ENCODE measurements around the gene NUCKS1.
A peak's percentile ranks its signal among the peaks of the same experiment; 100 is the strongest.

Gene NUCKS1

DNA sequence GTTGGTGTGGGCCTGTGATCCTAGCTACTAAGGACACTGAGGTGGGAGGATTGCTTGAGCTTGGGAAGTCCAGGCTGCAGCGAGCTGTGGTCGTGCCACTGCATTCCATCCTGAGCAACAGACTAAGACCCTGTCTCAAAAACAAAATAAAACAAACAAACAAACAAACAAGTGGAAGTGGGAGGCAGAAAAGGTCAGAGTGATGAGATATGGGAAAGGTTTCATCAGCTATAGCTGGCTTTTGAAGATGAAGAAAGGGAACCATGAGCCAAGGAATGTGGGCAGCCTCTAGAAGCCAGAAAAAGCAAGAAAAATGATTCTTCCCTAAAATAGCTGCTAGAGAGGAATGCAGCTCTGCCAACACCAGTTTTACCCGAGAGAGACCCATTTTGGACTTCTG lies 10.6 kb upstream of the NUCKS1 start:
- ChIA-PET POLR2A (interaction anchor here (1.2 kb wide), 2 partner anchors 11 to 14 kb away, joined by 3 to 8 read pairs; no protein-coding TSS in a partner anchor), CTCF (interaction anchor here (0.7 kb wide), 1 partner anchor 49 kb away, joined by 3 read pairs; no protein-coding TSS in a partner anchor)
- TF ChIP-seq TARDBP (IDR thresholded peaks at IDR 0.05) (no peak), PKNOX1 (IDR thresholded peaks at IDR 0.05) (no peak), HDGF (IDR thresholded peaks at IDR 0.05; ENCODE audit: borderline replicate concordance) (no peak), SP1 (IDR thresholded peaks at IDR 0.05) (no peak), FOXM1 (IDR thresholded peaks at IDR 0.05; ENCODE audit: borderline replicate concordance) (no peak), L3MBTL2 (conservative IDR thresholded peaks at IDR 0.05) (no peak), LEF1 (IDR thresholded peaks at IDR 0.05; ENCODE audit: borderline replicate concordance) (no peak), ARNT (IDR thresholded peaks at IDR 0.05) (no peak), CTBP1 (IDR thresholded peaks at IDR 0.05; ENCODE audit: borderline replicate concordance) (no peak), BHLHE40 (IDR thresholded peaks at IDR 0.05; ENCODE audit: borderline replicate concordance) (no peak), ELF4 (IDR thresholded peaks at IDR 0.05) (no peak), SUZ12 (IDR thresholded peaks at IDR 0.05) (no peak), ZNF384 (IDR thresholded peaks at IDR 0.05) (no peak), NFRKB (IDR thresholded peaks at IDR 0.05) (no peak), FOXA1 (IDR thresholded peaks at IDR 0.05) (no peak), FOXK2 (IDR thresholded peaks at IDR 0.05) (no peak)
- no peak for DNase-seq (ENCODE audit: extremely low spot score)

DNA sequence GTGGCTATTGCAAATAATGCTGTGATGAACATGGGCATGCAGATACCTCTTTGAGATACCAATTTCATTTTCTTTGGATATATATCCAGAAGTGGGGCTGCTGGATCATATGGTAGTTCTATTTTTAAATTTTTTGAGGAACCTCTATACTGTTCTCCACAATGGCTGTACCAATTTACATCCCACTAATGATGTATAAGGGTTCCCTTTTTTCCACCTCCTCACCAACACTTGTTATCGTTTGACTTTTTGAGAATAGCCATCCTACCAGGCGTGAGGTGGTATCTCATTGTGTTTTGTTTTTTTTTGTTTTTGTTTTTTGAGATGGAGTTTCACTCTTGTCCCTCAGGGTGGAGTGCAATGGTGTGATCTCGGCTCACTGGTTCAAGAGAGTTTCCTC lies 6.6 kb upstream of the NUCKS1 start:
- POLR2A ChIA-PET: no interaction called here

GRCh38 chr1:205754857-205755256 lies 4.9 kb upstream of the NUCKS1 start:
- no peak for DNase-seq (ENCODE audit: extremely low spot score)
- ChIA-PET POLR2A (no interaction called here), CTCF (no interaction called here)
- TF ChIP-seq SUZ12 (IDR thresholded peaks at IDR 0.05) (no peak), FOXK2 (IDR thresholded peaks at IDR 0.05) (no peak), TARDBP (IDR thresholded peaks at IDR 0.05) (no peak), PKNOX1 (IDR thresholded peaks at IDR 0.05) (no peak), FOXA1 (IDR thresholded peaks at IDR 0.05) (no peak), CTBP1 (IDR thresholded peaks at IDR 0.05; ENCODE audit: borderline replicate concordance) (no peak), ELF4 (IDR thresholded peaks at IDR 0.05) (no peak), NFRKB (IDR thresholded peaks at IDR 0.05) (no peak), L3MBTL2 (conservative IDR thresholded peaks at IDR 0.05) (no peak), ZNF384 (IDR thresholded peaks at IDR 0.05) (no peak), HDGF (IDR thresholded peaks at IDR 0.05; ENCODE audit: borderline replicate concordance) (no peak), SP1 (IDR thresholded peaks at IDR 0.05) (no peak), BHLHE40 (IDR thresholded peaks at IDR 0.05; ENCODE audit: borderline replicate concordance) (no peak), LEF1 (IDR thresholded peaks at IDR 0.05; ENCODE audit: borderline replicate concordance) (no peak), ARNT (IDR thresholded peaks at IDR 0.05) (no peak), FOXM1 (IDR thresholded peaks at IDR 0.05; ENCODE audit: borderline replicate concordance) (no peak)

More for the DNA sequence above, 6.6 kb upstream of the NUCKS1 start:
- no peak for DNase-seq (ENCODE audit: extremely low spot score)
- TF ChIP-seq FOXK2 (IDR thresholded peaks at IDR 0.05): no peak
- no peak for TF ChIP-seq FOXM1 (IDR thresholded peaks at IDR 0.05; ENCODE audit: borderline replicate concordance)
- no peak for TF ChIP-seq SUZ12 (IDR thresholded peaks at IDR 0.05)
- TF ChIP-seq LEF1 (IDR thresholded peaks at IDR 0.05; ENCODE audit: borderline replicate concordance): no peak
- no peak for TF ChIP-seq ELF4 (IDR thresholded peaks at IDR 0.05)
- no peak for TF ChIP-seq PKNOX1 (IDR thresholded peaks at IDR 0.05)
- no peak for TF ChIP-seq ZNF384 (IDR thresholded peaks at IDR 0.05)
- no peak for TF ChIP-seq CTBP1 (IDR thresholded peaks at IDR 0.05; ENCODE audit: borderline replicate concordance)
- TF ChIP-seq ARNT (IDR thresholded peaks at IDR 0.05): no peak
- CTCF ChIA-PET: no interaction called here

- TF ChIP-seq ZNF384 (IDR thresholded peaks at IDR 0.05) (no peak), FOXK2 (IDR thresholded peaks at IDR 0.05) (no peak), CTBP1 (IDR thresholded peaks at IDR 0.05; ENCODE audit: borderline replicate concordance) (no peak), FOXM1 (IDR thresholded peaks at IDR 0.05; ENCODE audit: borderline replicate concordance) (peak; percentile 74), PKNOX1 (IDR thresholded peaks at IDR 0.05) (no peak), BHLHE40 (IDR thresholded peaks at IDR 0.05; ENCODE audit: borderline replicate concordance) (no peak)
- no peak for DNase-seq (ENCODE audit: extremely low spot score)
- ChIA-PET POLR2A (no interaction called here), CTCF (no interaction called here)
Observed at GRCh38 chr1:205751036-205751651, 1.2 kb upstream of the NUCKS1 start.

DNA sequence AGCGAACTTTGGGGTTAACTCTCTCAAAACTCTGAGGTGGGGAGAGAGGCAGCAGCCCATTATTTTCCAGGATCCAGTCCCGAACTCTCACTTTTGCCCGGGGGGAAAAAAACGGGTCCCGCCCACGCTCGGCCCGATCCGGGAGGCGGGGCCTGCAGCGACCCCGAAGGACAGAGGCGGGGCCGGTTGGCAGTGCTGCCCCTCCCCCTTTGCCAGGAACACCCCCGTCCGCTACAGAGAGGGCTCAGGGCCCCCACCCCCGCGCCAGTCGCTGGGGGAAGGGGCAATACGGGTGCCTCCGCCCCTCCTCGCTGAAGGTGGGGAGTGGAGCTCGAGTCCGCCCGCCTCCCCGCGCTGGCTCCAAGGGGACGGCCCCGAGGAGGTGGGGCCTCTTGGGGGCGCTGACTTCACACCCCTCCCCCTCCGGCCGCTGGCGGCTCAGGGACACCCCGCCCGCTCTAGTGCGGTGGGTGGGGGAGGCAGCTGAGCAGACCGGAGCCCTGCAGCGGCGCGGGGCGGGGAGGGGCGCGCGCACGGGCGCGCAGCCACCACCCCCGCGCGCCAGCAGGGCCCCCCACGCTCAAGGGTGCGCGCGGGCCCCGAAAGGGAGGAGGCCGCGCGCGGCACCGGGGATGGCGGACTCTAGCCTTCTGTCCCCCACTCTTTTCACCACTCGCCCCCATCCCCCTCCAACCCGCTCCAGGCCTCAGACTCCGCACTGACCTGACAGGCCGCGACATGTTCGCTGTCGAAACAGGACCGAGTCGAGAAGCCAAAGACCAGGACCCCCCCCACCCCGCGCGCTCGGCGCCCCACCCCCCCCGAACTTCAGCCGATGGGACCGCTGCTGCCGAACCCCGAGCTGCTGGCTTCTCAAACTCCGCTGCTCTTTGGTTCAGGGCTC lies 496 bp downstream of the NUCKS1 start:
- ChIA-PET POLR2A (interaction anchor here (0.8 to 1.5 kb wide), 9 partner anchors 9 to 61 kb away, joined by 3 to 10 read pairs (median 4); no protein-coding TSS in a partner anchor), CTCF (interaction anchor here (1.7 kb wide), 1 partner anchor 10 kb away, joined by 4 read pairs; no protein-coding TSS in a partner anchor)
- DNase-seq (ENCODE audit: extremely low spot score): peak; percentile 95
- TF ChIP-seq SUZ12 (IDR thresholded peaks at IDR 0.05) (no peak), FOXM1 (IDR thresholded peaks at IDR 0.05; ENCODE audit: borderline replicate concordance) (peak; percentile 93), HDGF (IDR thresholded peaks at IDR 0.05; ENCODE audit: borderline replicate concordance) (peak; percentile 93), L3MBTL2 (conservative IDR thresholded peaks at IDR 0.05) (no peak), SP1 (IDR thresholded peaks at IDR 0.05) (no peak), FOXK2 (IDR thresholded peaks at IDR 0.05) (no peak), PKNOX1 (IDR thresholded peaks at IDR 0.05) (no peak), ZNF384 (IDR thresholded peaks at IDR 0.05) (no peak), CTBP1 (IDR thresholded peaks at IDR 0.05; ENCODE audit: borderline replicate concordance) (no peak), FOXA1 (IDR thresholded peaks at IDR 0.05) (no peak), LEF1 (IDR thresholded peaks at IDR 0.05; ENCODE audit: borderline replicate concordance) (peak; percentile 79; the same call in 1 of the 2 replicates), ELF4 (IDR thresholded peaks at IDR 0.05) (no peak), NFRKB (IDR thresholded peaks at IDR 0.05) (no peak), ARNT (IDR thresholded peaks at IDR 0.05) (peak; percentile 34; the same call in 1 of the 2 replicates), BHLHE40 (IDR thresholded peaks at IDR 0.05; ENCODE audit: borderline replicate concordance) (no peak), TARDBP (IDR thresholded peaks at IDR 0.05) (no peak)

All from HEK293T (cell line).